ENCODE measurements around the gene PPM1F.

The PPM1F gene

GRCh38 chr22:21952586-21953571 lies at the start of gene PPM1F:
Gene PPM1F, minus strand, starts transcription at chr22:21952848. Its CDS starts 6,800 bp downstream, at chr22:21946048.
- peak; percentile 92 for DNase-seq

GRCh38 chr22:22001664-22002525 lies 49.2 kb upstream of the PPM1F start:
- DNase-seq: no peak

DNA sequence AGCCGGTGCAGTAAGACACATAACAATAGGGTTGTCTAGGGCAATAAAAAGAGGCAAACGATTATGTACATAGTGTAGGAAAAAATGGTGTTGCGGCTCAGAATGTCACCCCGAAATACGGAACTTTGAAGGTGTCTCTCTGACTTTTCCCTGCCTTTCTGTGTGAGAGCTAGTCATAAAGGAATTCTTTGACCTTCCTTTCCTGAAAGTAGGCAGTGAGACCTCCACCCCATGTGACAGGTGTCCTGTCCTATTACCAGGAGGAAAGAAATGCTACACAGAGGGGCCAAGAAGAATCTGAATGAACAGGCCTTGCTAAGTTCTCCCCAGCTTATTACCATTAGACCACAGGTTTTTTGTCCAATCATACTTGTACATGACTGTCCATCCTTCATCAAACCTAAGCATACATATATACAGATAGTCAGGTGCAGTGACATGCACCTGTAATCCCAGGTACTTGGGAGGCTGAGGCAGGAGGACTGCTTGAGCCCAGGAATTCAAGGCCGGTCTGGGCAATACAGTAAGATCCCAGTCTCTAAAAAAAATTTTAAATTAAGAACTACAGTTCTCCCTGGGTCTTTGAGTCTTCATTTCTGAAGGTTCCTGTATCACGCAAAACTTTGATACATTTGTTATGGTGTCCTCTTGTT lies 46.1 kb upstream of the PPM1F start:
- no peak for DNase-seq

DNA sequence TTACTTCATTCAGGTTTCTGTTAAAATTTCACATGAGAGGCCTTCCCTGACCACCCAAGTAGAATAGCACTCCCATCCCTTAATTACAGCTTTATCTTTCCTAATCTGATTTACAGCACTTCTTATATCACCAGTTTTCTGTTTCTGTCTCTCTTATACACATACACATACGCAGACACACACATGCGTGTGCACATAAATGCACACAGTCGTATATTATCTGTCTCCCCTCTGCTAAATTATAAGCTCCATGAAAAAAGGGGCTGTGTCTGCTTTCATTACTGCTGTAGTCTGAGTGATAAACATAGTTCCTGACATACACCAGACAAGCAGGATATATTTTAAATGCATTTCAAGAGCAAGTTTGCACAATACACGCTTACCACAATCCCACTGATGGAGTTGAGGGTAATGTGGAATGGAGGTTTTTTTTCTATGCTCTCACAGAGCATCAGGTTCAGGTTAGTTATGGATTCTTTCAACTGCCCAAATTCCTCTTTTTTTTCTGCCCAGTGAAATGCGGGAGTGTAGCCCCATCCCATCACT lies 43.6 kb upstream of the PPM1F start:
- no peak for DNase-seq

DNA sequence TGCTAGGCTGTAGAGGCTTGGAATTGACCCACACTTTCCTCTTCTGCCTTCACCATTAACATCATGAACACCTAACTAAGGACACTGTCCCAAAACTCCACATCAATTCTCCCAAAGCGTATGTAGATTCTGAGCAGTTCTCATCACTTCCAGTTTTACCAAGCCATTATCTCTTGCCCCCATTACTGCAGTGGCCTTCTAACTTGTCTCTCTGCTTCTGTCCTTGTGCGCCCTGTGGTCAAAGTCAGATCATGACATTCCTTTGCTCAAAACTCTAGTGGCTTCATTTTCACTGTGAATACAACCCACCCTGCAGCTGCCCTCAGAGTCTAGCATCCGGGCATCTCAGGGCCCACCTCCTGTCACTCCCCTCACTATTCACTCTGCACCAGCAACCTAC lies 43.0 kb upstream of the PPM1F start:
- DNase-seq: no peak

DNA sequence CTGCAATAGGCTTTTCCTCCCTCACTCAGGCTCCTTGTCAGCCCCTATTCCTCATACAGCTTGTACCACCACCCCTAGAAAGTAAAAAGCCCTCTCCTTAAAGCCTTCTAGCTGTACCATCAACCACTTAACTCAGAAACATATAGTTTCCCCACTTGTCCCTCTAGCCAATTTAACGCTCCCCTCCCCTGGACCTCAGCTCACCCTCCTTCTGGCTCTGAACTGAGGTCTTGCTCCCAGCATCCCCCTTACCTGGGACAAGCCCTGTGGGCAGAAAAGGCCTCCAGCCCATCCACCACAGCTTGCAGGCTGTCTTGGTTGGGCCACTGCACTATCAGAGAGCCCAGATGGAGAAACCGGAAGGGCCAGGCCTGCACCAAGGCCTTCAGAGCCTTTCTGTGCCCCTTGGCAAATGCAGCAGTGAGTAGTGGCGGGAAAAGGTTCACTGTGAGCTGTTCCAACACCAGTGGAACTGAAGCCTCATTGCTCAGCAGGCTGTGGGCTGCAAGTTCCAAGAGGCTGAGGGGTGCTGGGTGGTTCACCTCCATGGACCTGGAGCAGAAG lies 42.3 kb upstream of the PPM1F start:
- no peak for DNase-seq

DNA sequence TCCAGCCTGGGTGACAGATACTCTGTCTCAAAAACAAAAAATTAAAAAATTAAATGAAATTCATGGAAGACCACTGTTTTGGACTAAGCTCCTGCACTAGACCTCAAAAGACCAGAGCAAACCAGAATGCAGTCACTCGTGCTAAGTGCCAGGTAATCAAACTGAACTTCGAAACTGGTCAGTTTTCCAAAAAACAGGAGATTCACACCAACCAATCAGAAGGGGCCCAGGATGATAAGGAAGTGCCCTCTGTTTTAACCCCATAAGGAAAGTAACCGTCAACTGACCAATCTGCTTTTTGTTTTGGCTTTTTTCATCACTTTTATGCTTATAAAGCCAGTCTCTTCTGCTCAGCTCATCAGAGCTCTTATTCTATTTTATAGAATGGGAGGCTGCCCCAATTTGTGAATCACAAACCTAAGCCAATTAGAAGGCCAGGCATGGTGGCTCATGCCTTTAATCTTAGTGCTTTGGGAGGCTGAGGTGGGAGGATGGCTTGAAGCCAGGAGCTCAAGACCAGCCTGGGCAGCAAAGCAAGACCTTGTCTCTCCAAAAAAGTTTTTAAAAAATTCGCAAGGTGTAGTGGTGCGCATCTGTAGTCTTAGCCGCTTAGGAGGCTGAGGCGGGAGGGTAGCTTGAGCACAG lies 40.1 kb upstream of the PPM1F start:
- DNase-seq: no peak

DNA sequence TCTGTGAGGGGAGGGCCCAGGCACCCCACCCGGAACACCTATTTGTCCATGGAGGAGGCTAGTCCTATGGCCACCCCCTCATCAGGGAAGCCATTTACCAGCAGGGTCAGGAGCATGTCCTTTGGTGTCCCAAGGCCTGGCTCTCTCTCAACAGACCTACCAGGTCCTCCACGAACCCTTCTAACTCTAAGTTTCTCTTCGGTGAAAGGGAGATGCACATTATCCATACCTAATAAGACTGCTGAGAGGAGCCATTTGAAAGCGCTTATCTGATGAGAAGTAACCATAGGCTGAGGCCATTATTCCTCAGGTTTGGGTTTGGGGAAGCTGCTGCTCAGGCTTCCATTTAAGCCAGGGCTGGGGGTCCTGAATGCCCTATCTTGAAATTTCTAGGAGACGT lies 39.1 kb upstream of the PPM1F start:
- DNase-seq: no peak

DNA sequence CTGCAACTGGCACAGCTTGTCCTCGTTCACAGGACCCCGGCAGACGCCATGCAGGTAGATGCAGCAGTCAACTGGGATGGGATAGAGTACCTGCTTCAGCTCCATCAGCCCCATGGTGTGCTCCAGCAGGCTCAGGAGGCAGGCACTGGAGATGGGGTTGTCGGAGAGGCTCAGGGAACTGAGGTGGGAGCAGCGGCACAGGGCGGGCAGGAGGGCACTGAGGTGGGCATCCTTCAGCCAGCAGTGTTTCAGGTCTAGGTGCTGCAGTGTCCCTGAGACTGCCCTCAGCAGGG lies 38.6 kb upstream of the PPM1F start:
- DNase-seq: no peak

DNA sequence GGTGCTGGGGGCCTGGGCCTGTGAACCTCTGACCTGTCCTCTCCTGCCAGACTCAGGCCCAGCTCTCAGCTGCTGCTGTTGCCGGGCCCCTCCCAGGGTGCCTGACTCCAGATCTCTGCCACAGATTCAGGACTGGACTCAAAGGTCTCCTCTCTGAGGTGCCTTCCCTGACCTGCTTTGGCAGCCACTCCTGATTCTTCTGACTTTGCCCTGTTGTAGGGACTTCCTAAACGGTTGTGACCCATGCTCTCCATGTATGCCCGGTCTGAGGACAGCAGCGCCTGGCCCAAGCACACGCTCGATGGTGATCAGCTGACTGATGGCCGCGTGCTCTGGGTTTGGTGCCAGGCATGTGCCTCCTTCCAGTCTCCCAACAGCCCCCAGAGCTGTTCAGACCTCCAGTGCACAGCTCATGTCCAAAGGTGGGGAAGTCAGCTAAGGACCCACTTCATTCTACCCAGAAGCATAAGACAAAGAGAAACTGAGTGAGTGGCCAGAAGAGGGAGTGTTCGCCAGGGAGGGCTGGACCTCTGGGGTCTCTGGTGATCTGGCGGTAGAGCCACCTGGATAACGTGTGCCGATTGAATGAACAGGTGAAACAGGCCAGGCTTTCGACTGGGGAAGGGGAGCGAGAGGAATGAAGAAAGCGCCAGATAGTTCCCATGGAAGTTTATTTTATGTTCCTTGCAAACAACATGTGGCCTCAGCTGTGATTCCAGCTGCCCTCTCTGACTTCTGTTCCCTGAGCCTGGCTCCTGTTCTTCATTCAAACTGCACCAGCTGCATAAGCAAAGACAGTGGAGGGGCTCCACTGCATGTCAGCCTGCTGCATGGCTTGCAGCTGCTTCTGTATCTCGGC lies 38.0 kb upstream of the PPM1F start:
- DNase-seq: no peak

GRCh38 chr22:21989049-21989448 lies 36.4 kb upstream of the PPM1F start:
- DNase-seq: no peak

GRCh38 chr22:21985214-21985613 lies 32.6 kb upstream of the PPM1F start:
- no peak for DNase-seq

DNA sequence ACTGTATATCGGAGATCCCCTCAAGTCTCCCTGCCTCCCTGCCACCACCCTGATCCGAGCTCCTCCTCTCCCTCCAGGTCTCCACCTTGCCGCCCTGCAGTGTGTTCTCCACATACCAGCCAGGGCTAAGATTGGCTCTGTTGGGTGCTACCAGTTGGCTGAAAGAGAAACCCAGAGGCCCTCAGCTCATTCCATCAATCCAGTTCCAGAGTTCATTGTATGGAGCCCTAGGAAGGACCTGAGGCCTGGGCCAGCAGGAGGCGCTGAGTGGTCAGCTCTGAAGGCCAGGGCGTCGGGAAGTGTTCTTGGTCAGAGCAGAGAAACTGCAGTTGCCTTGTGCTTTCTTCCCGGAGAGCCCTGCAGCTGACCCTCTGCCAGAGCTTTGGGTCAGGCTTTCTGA lies 32.1 kb upstream of the PPM1F start:
- no peak for DNase-seq

GRCh38 chr22:21982338-21982965 lies 29.8 kb upstream of the PPM1F start, which contains the start of gene TOP3B:
Gene TOP3B, minus strand, starts transcription at chr22:21982787. Its CDS starts 7,078 bp downstream, at chr22:21975709.
- peak; percentile 92 for DNase-seq

- DNase-seq: no peak
Measured at GRCh38 chr22:21981874-21982273, 29.2 kb upstream of the PPM1F start.

- DNase-seq: no peak
Measured at GRCh38 chr22:21980547-21980946, 27.9 kb upstream of the PPM1F start.

DNA sequence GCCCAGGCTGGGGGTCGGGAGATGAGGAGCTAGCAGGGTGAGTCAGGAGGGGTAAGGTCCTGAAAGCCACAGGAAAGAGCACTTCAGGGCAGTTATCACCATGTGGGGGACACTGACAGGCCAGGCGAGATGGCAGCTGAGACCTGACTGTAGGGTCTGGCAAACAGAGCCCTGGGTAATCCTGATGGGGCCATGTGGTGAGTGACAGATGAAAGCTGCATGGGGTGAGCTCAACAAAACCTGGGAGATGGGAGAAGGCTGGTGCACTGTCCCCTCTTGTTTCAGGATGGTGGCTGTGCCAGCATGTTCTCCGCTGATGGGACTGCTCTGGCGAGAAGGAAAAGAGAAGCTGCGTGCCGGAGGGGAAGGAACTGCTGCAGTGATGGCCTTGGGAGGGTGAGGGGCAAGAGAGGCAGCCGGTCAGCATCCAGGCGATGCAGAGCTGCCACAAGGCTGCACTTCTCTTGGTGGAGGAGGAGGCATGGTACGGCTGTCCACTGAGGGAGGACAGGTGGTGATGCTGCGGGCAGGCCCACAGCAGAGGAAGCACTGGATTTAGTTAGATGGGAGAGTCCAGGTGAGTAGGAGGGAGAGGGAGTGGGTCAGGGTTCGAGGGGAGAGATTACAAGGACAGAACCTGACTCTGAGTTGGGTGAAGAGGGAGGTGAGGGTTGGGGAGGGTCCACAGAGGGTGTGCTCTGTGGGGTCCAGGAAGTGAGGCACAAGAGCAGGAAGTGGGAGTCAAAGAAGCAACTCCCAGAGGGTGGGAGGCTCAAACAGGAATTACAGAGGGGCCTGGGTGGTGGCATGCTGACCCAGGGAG lies 26.1 kb upstream of the PPM1F start:
- no peak for DNase-seq

GRCh38 chr22:21977814-21978213 lies 25.2 kb upstream of the PPM1F start:
- no peak for DNase-seq

GRCh38 chr22:21975854-21976345 lies 23.3 kb upstream of the PPM1F start:
- no peak for DNase-seq
